Measurements from ENCODE around the gene FAM114A2.

FAM114A2 gene

GRCh38 chr5:153957205-153957604, 81.5 kb downstream of the FAM114A2 start:
- no peak overlapping the region for H3K9ac ChIP-seq (ENCODE audit: low read depth in 1 of 2, low read length in 2 of 2)
- no peaks in the 10 kb centered on the region for H3K4me1 ChIP-seq (ENCODE audit: control insufficient read depth in 2 of 2, insufficient read depth in 2 of 2, low read length in 2 of 2)
- no peaks in the 10 kb centered on the region for H3K9me3 ChIP-seq (ENCODE audit: control insufficient read depth in 2 of 2, low read length in 2 of 2)
- H3K27ac ChIP-seq (ENCODE audit: low read depth in 2 of 2, low read length in 2 of 2), result no peak overlapping the region
- H3K27me3 ChIP-seq (ENCODE audit: control insufficient read depth in 2 of 2, insufficient read depth in 2 of 2, low read length in 2 of 2), result no peaks in the 10 kb centered on the region
- no peak overlapping the region for H3K4me3 ChIP-seq (ENCODE audit: low read length in 2 of 2)
- no peaks in the 10 kb centered on the region for H3K36me3 ChIP-seq (ENCODE audit: control insufficient read depth in 2 of 2, insufficient read depth in 2 of 2, low read length in 2 of 2)

- H3K36me3 ChIP-seq (ENCODE audit: control insufficient read depth in 2 of 2, insufficient read depth in 2 of 2, low read length in 2 of 2), result no peaks in the 10 kb centered on the region
- no peak overlapping the region for H3K4me3 ChIP-seq (ENCODE audit: low read length in 2 of 2)
- H3K27me3 ChIP-seq (ENCODE audit: control insufficient read depth in 2 of 2, insufficient read depth in 2 of 2, low read length in 2 of 2), result no peaks in the 10 kb centered on the region
- H3K9ac ChIP-seq (ENCODE audit: low read depth in 1 of 2, low read length in 2 of 2), result no peak overlapping the region
- no peak overlapping the region for H3K27ac ChIP-seq (ENCODE audit: low read depth in 2 of 2, low read length in 2 of 2)
- no peaks in the 10 kb centered on the region for H3K4me1 ChIP-seq (ENCODE audit: control insufficient read depth in 2 of 2, insufficient read depth in 2 of 2, low read length in 2 of 2)
- no peaks in the 10 kb centered on the region for H3K9me3 ChIP-seq (ENCODE audit: control insufficient read depth in 2 of 2, low read length in 2 of 2)
These were observed 85.3 kb downstream of the FAM114A2 start for GRCh38 chr5:153953411-153953810.

- H3K27ac ChIP-seq (ENCODE audit: low read depth in 2 of 2, low read length in 2 of 2), result no peak overlapping the region
- no peaks in the 10 kb centered on the region for H3K27me3 ChIP-seq (ENCODE audit: control insufficient read depth in 2 of 2, insufficient read depth in 2 of 2, low read length in 2 of 2)
- H3K4me1 ChIP-seq (ENCODE audit: control insufficient read depth in 2 of 2, insufficient read depth in 2 of 2, low read length in 2 of 2), result no peaks in the 10 kb centered on the region
- H3K36me3 ChIP-seq (ENCODE audit: control insufficient read depth in 2 of 2, insufficient read depth in 2 of 2, low read length in 2 of 2), result no peaks in the 10 kb centered on the region
- no peak overlapping the region for H3K4me3 ChIP-seq (ENCODE audit: low read length in 2 of 2)
- no peaks in the 10 kb centered on the region for H3K9me3 ChIP-seq (ENCODE audit: control insufficient read depth in 2 of 2, low read length in 2 of 2)
- no peak overlapping the region for H3K9ac ChIP-seq (ENCODE audit: low read depth in 1 of 2, low read length in 2 of 2)
These were observed 85.8 kb downstream of the FAM114A2 start for GRCh38 chr5:153952893-153953292.

GRCh38 chr5:153952057-153952456, 86.7 kb downstream of the FAM114A2 start:
- Histone ChIP-seq H3K4me1 (ENCODE audit: control insufficient read depth in 2 of 2, insufficient read depth in 2 of 2, low read length in 2 of 2) (no peaks in the 10 kb centered on the region), H3K9me3 (ENCODE audit: control insufficient read depth in 2 of 2, low read length in 2 of 2) (no peaks in the 10 kb centered on the region), H3K9ac (ENCODE audit: low read depth in 1 of 2, low read length in 2 of 2) (no peak overlapping the region), H3K27ac (ENCODE audit: low read depth in 2 of 2, low read length in 2 of 2) (no peak overlapping the region), H3K36me3 (ENCODE audit: control insufficient read depth in 2 of 2, insufficient read depth in 2 of 2, low read length in 2 of 2) (no peaks in the 10 kb centered on the region), H3K27me3 (ENCODE audit: control insufficient read depth in 2 of 2, insufficient read depth in 2 of 2, low read length in 2 of 2) (no peaks in the 10 kb centered on the region), H3K4me3 (ENCODE audit: low read length in 2 of 2) (no peak overlapping the region)

GRCh38 chr5:153941265-153941664, 97.4 kb downstream of the FAM114A2 start:
- peaks cover 4 to 8% of the 10 kb centered on the region in 2 donors for H3K9me3 ChIP-seq (ENCODE audit: control insufficient read depth in 2 of 2, low read length in 2 of 2)
- no peaks in the 10 kb centered on the region for H3K36me3 ChIP-seq (ENCODE audit: control insufficient read depth in 2 of 2, insufficient read depth in 2 of 2, low read length in 2 of 2)
- H3K27ac ChIP-seq (ENCODE audit: low read depth in 2 of 2, low read length in 2 of 2), result no peak overlapping the region
- no peaks in the 10 kb centered on the region for H3K4me1 ChIP-seq (ENCODE audit: control insufficient read depth in 2 of 2, insufficient read depth in 2 of 2, low read length in 2 of 2)
- no peak overlapping the region for H3K9ac ChIP-seq (ENCODE audit: low read depth in 1 of 2, low read length in 2 of 2)
- no peak overlapping the region for H3K4me3 ChIP-seq (ENCODE audit: low read length in 2 of 2)
- H3K27me3 ChIP-seq (ENCODE audit: control insufficient read depth in 2 of 2, insufficient read depth in 2 of 2, low read length in 2 of 2), result no peaks in the 10 kb centered on the region
